Neural progenitor cell (in vitro differentiated cells): ENCODE results near the gene DLG2. TPM values are rescaled to one million over a fixed set of nuclear protein-coding genes. Genes with fewer than 3 reads are reported as not detected.

ENCODE experiments used
- DNase-seq: peaks from one replicate; pipeline ENCODE4 v3.0.0-alpha.2; 2016; ENCODE audit warnings: low spot score
- H2AFZ ChIP-seq: fragments of 200-600 bp; sonication (generic); replicated peaks from 2 replicates; pipeline ENCODE4 v1.6.1; 2016; ENCODE audit warnings: antibody characterized with exemption
- H3F3A ChIP-seq: fragments of 200-600 bp; sonication (generic); 2 replicates; pipeline ENCODE4 v1.6.1; 2016; ENCODE audit warnings: antibody characterized with exemption, low read depth
- H3K27ac ChIP-seq: fragments of 200-600 bp; sonication (generic); 2 replicates; pipeline ENCODE4 v1.5.1; 2016; ENCODE audit warnings: mild to moderate bottlenecking
- H3K27me3 ChIP-seq: fragments of 200-600 bp; sonication (generic); 2 replicates; pipeline ENCODE4 v1.6.1; 2016; ENCODE audit warnings: mild to moderate bottlenecking, moderate library complexity
- H3K36me3 ChIP-seq: fragments of 200-600 bp; sonication (generic); 2 replicates; pipeline ENCODE4 v1.5.1; 2016
- H3K4me1 ChIP-seq: fragments of 200-600 bp; sonication (generic); 2 replicates; pipeline ENCODE4 v1.6.1; 2016; ENCODE audit warnings: mixed run types
- H3K4me2 ChIP-seq: fragments of 200-600 bp; sonication (generic); 2 replicates; pipeline ENCODE4 v1.6.1; 2016
- H3K4me3 ChIP-seq: fragments of 200-600 bp; sonication (generic); 2 replicates; pipeline ENCODE4 v1.5.1; 2016
- H3K79me2 ChIP-seq: fragments of 200-600 bp; sonication (generic); 2 replicates; pipeline ENCODE4 v1.6.1; 2016; ENCODE audit warnings: low read depth
- H3K9ac ChIP-seq: fragments of 200-600 bp; sonication (generic); 2 replicates; pipeline ENCODE4 v1.6.1; 2016
- H3K9me3 ChIP-seq: fragments of 200-600 bp; sonication (generic); 2 replicates; pipeline ENCODE4 v1.5.1; 2016; ENCODE audit warnings: low read depth
- H4K20me1 ChIP-seq: fragments of 200-600 bp; sonication (generic); 2 replicates; pipeline ENCODE4 v1.6.1; 2016; ENCODE audit warnings: low read depth
- H3K27ac Mint-ChIP-seq: 3 replicates; pipeline ENCODE4 v1.8.0; 2021; ENCODE audit warnings: mixed read lengths
- H3K27me3 Mint-ChIP-seq: 2 replicates; pipeline ENCODE4 v1.8.0; 2022; ENCODE audit warnings: low read depth, mild to moderate bottlenecking, inconsistent platforms, moderate library complexity, mixed read lengths; ENCODE audit not compliant: insufficient read depth
- H3K36me3 Mint-ChIP-seq: 3 replicates; pipeline ENCODE4 v1.8.0; 2021; ENCODE audit warnings: mixed read lengths
- H3K4me1 Mint-ChIP-seq: 3 replicates; pipeline ENCODE4 v1.8.0; 2021; ENCODE audit warnings: mixed read lengths
- H3K4me3 Mint-ChIP-seq: 3 replicates; pipeline ENCODE4 v1.8.0; 2021; ENCODE audit warnings: mild to moderate bottlenecking, moderate library complexity, mixed read lengths
- H3K9me3 Mint-ChIP-seq: 3 replicates; pipeline ENCODE4 v1.8.0; 2020; ENCODE audit warnings: mixed read lengths
- EZH2 ChIP-seq: fragments of 200-600 bp; sonication (generic); IDR thresholded peaks from 2 replicates; pipeline ENCODE4 v1.6.1; 2017; ENCODE audit warnings: antibody characterized with exemption, mild to moderate bottlenecking, moderate library complexity
- EZH2phosphoT487 ChIP-seq: fragments of 200-600 bp; sonication (generic); IDR thresholded peaks from 2 replicates; pipeline ENCODE4 v1.6.1; 2017; ENCODE audit warnings: antibody characterized with exemption
- total RNA-seq: library from RNA; depleted of rRNA; stranded (reverse); fragments of >200 nt; gene quantifications from 2 replicates; pipeline ENCODE4 v1.2.3, GENCODE V29; 2015; ENCODE audit warnings: low replicate concordance
- TF ChIP-seq, protein P1 (sequence below): fragments of 200-600 bp; sonication (generic); IDR thresholded peaks from 2 replicates; pipeline ENCODE4 v1.5.1; 2017; ENCODE audit warnings: antibody characterized with exemption, mild to moderate bottlenecking

The DLG2 gene
- total RNA-seq, 1 donor from 2014 or later, result 7.5 TPM

- Mint-ChIP-seq H3K27ac (no peak overlapping the region), H3K4me1 (peaks cover 4% of the 10 kb centered on the region), H3K9me3 (peaks cover 12% of the 10 kb centered on the region), H3K27me3 (peaks cover 2% of the 10 kb centered on the region), H3K36me3 (no peaks in the 10 kb centered on the region), H3K4me3 (no peak overlapping the region)
- peak overlapping the region; percentile 58 for H3K4me2 ChIP-seq
- no peak for TF ChIP-seq EZH2phosphoT487
- no peaks in the 10 kb centered on the region for H3K27me3 ChIP-seq
- peaks cover 20% of the 10 kb centered on the region for H3K4me1 ChIP-seq
- no peak overlapping the region for H3K4me3 ChIP-seq
- DNase-seq, result no peak
- peaks cover 11% of the 10 kb centered on the region for H3K9me3 ChIP-seq
- H3K27ac ChIP-seq, result no peak overlapping the region
- no peaks in the 10 kb centered on the region for H3K79me2 ChIP-seq
- no peak overlapping the region for H2AFZ ChIP-seq
- no peaks in the 10 kb centered on the region for H4K20me1 ChIP-seq
- peaks cover 13% of the 10 kb centered on the region for H3F3A ChIP-seq
- H3K36me3 ChIP-seq, result no peaks in the 10 kb centered on the region
- no peak overlapping the region for H3K9ac ChIP-seq
Measured at GRCh38 chr11:85526564-85526963, 100.6 kb downstream of the DLG2 start.

DNA sequence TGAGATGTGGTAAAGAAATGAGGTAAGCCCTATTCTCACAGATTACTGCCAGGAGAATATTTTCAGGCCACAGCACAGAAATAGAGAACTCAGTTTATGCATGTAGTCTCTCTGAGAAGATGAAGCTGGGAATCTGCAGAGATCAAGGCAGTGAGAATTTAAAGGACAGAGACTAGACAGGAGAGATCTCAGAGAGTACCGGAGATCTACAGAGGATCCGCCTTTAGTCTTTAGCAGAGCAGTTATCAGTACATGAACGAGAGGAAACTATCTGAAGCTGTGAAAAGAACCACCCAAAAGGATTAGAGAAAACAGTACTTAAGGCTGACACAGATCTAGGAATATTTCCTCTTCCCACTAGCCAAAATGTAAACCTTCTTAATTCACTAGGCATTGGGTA is 101.5 kb downstream of the DLG2 start:
- H3K4me3 ChIP-seq, result no peak overlapping the region
- no peak for TF ChIP-seq EZH2
- TF ChIP-seq, protein P1, sequence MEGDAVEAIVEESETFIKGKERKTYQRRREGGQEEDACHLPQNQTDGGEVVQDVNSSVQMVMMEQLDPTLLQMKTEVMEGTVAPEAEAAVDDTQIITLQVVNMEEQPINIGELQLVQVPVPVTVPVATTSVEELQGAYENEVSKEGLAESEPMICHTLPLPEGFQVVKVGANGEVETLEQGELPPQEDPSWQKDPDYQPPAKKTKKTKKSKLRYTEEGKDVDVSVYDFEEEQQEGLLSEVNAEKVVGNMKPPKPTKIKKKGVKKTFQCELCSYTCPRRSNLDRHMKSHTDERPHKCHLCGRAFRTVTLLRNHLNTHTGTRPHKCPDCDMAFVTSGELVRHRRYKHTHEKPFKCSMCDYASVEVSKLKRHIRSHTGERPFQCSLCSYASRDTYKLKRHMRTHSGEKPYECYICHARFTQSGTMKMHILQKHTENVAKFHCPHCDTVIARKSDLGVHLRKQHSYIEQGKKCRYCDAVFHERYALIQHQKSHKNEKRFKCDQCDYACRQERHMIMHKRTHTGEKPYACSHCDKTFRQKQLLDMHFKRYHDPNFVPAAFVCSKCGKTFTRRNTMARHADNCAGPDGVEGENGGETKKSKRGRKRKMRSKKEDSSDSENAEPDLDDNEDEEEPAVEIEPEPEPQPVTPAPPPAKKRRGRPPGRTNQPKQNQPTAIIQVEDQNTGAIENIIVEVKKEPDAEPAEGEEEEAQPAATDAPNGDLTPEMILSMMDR, result no peak
- TF ChIP-seq EZH2phosphoT487, result no peak
- Mint-ChIP-seq H3K9me3 (peaks cover 19% of the 10 kb centered on the region), H3K27me3 (peaks cover 2% of the 10 kb centered on the region), H3K4me3 (no peak overlapping the region), H3K27ac (no peak overlapping the region), H3K36me3 (no peaks in the 10 kb centered on the region), H3K4me1 (peaks cover 4% of the 10 kb centered on the region)
- no peaks in the 10 kb centered on the region for H3K79me2 ChIP-seq
- H3K27me3 ChIP-seq, result no peaks in the 10 kb centered on the region
- no peaks in the 10 kb centered on the region for H3K36me3 ChIP-seq
- H3F3A ChIP-seq, result peaks cover 13% of the 10 kb centered on the region
- peaks cover 11% of the 10 kb centered on the region for H3K9me3 ChIP-seq
- H3K4me1 ChIP-seq, result peaks cover 20% of the 10 kb centered on the region
- no peak overlapping the region for H3K9ac ChIP-seq
- peak overlapping the region; percentile 49 for H3K4me2 ChIP-seq
- no peak for DNase-seq
- peak overlapping the region; percentile 35 for H3K27ac ChIP-seq
- H4K20me1 ChIP-seq, result no peaks in the 10 kb centered on the region
- H2AFZ ChIP-seq, result peak overlapping the region; percentile 84

- H3K27ac ChIP-seq, result no peak overlapping the region
- no peak overlapping the region for H3K9ac ChIP-seq
- H3K27me3 Mint-ChIP-seq, result no peaks in the 10 kb centered on the region
- no peak overlapping the region for H3K4me3 ChIP-seq
- no peaks in the 10 kb centered on the region for H4K20me1 ChIP-seq
- no peaks in the 10 kb centered on the region for H3K36me3 ChIP-seq
- no peaks in the 10 kb centered on the region for H3K4me1 ChIP-seq
- no peak overlapping the region for H3K4me3 Mint-ChIP-seq
- no peaks in the 10 kb centered on the region for H3K79me2 ChIP-seq
- H3K36me3 Mint-ChIP-seq, result no peaks in the 10 kb centered on the region
- H3K9me3 ChIP-seq, result peaks cover 10% of the 10 kb centered on the region
- peaks cover 17% of the 10 kb centered on the region for H3K9me3 Mint-ChIP-seq
- DNase-seq, result no peak
- TF ChIP-seq, protein P1, result no peak
- TF ChIP-seq EZH2phosphoT487, result no peak
- TF ChIP-seq EZH2, result no peak
- no peak overlapping the region for H3K27ac Mint-ChIP-seq
- no peaks in the 10 kb centered on the region for H3F3A ChIP-seq
- no peaks in the 10 kb centered on the region for H3K4me1 Mint-ChIP-seq
- no peak overlapping the region for H2AFZ ChIP-seq
- H3K4me2 ChIP-seq, result no peak overlapping the region
- H3K27me3 ChIP-seq, result no peaks in the 10 kb centered on the region
Measured at GRCh38 chr11:85517272-85517671, 109.9 kb downstream of the DLG2 start.

- Histone ChIP-seq H3K9me3 (no peaks in the 10 kb centered on the region), H3K79me2 (no peaks in the 10 kb centered on the region), H3K4me1 (no peaks in the 10 kb centered on the region), H3K36me3 (no peaks in the 10 kb centered on the region), H3K27ac (no peak overlapping the region), H3K9ac (no peak overlapping the region), H3K4me3 (no peak overlapping the region), H3F3A (no peaks in the 10 kb centered on the region), H3K27me3 (no peaks in the 10 kb centered on the region), H4K20me1 (no peaks in the 10 kb centered on the region), H3K4me2 (no peak overlapping the region), H2AFZ (no peak overlapping the region)
- DNase-seq, result no peak
- TF ChIP-seq EZH2, result no peak
- TF ChIP-seq, protein P1, result no peak
- no peak overlapping the region for H3K4me3 Mint-ChIP-seq
- H3K36me3 Mint-ChIP-seq, result no peaks in the 10 kb centered on the region
- no peaks in the 10 kb centered on the region for H3K9me3 Mint-ChIP-seq
- peaks cover 2% of the 10 kb centered on the region for H3K27me3 Mint-ChIP-seq
- no peak overlapping the region for H3K27ac Mint-ChIP-seq
- H3K4me1 Mint-ChIP-seq, result no peaks in the 10 kb centered on the region
Measured at GRCh38 chr11:85495918-85496317, 131.2 kb downstream of the DLG2 start.
